DOHH2 (cell line): ENCODE data around the gene CSMD2.

Source experiments
- H3F3A ChIP-seq: fragments of 200-600 bp; sonication (generic), shearing (Covaris generic); 2 replicates; pipeline ENCODE4 v1.6.0; 2016; ENCODE audit warnings: antibody characterized with exemption, mild to moderate bottlenecking; ENCODE audit not compliant: control insufficient read depth, insufficient read depth
- H3K27ac ChIP-seq: fragments of 200-600 bp; sonication (generic); 2 replicates; pipeline ENCODE4 v1.5.1; 2014; ENCODE audit warnings: low read depth, mild to moderate bottlenecking, low read length, moderate library complexity
- H3K27me3 ChIP-seq: fragments of 200-600 bp; sonication (generic); 2 replicates; pipeline ENCODE4 v1.6.1; 2014; ENCODE audit warnings: mild to moderate bottlenecking, low read length, mixed read lengths; ENCODE audit not compliant: control insufficient read depth
- H3K36me3 ChIP-seq: fragments of 200-600 bp; sonication (generic); 2 replicates; pipeline ENCODE4 v1.6.1; 2014; ENCODE audit warnings: mild to moderate bottlenecking, low read length, moderate library complexity, mixed read lengths; ENCODE audit not compliant: control insufficient read depth
- H3K4me1 ChIP-seq: fragments of 200-600 bp; sonication (generic); 2 replicates; pipeline ENCODE4 v1.6.1; 2014; ENCODE audit warnings: mild to moderate bottlenecking, low read length, mixed read lengths; ENCODE audit not compliant: control insufficient read depth
- H3K4me2 ChIP-seq: fragments of 200-600 bp; sonication (generic); 2 replicates; pipeline ENCODE4 v1.6.0; 2014; ENCODE audit warnings: mild to moderate bottlenecking, low read length, moderate library complexity
- H3K4me3 ChIP-seq: fragments of 200-600 bp; sonication (generic); 2 replicates; pipeline ENCODE4 v1.5.1; 2014; ENCODE audit warnings: mild to moderate bottlenecking, low read length, mixed read lengths
- H3K79me2 ChIP-seq: fragments of 200-600 bp; sonication (generic); 2 replicates; pipeline ENCODE4 v1.6.1; 2014; ENCODE audit warnings: mild to moderate bottlenecking, low read length, mixed read lengths; ENCODE audit not compliant: control insufficient read depth
- H3K9me2 ChIP-seq: fragments of 200-600 bp; sonication (generic); replicated peaks from 2 replicates; pipeline ENCODE4 v1.6.1; 2014; ENCODE audit warnings: mild to moderate bottlenecking, low read length, mixed read lengths; ENCODE audit not compliant: control insufficient read depth
- H3K9me3 ChIP-seq: fragments of 200-600 bp; sonication (generic); 2 replicates; pipeline ENCODE4 v1.6.1; 2014; ENCODE audit warnings: antibody characterized with exemption, low read length, mixed read lengths; ENCODE audit not compliant: control insufficient read depth, insufficient read depth
- H4K20me1 ChIP-seq: fragments of 200-600 bp; sonication (generic); 2 replicates; pipeline ENCODE4 v1.6.0; 2014; ENCODE audit warnings: low read depth, mild to moderate bottlenecking, antibody characterized with exemption, low read length, moderate library complexity; ENCODE audit not compliant: control insufficient read depth, insufficient read depth
- EZH2phosphoT487 ChIP-seq: fragments of 200-600 bp; sonication (generic); IDR thresholded peaks from 2 replicates; pipeline ENCODE4 v1.6.1; 2017; ENCODE audit warnings: borderline replicate concordance, mild to moderate bottlenecking, antibody characterized with exemption, low read length, moderate library complexity, mixed read lengths
- TF ChIP-seq, protein P1 (sequence below): fragments of 200-600 bp; sonication (generic); IDR thresholded peaks from one replicate; pipeline ENCODE4 v1.5.1; 2014; ENCODE audit warnings: antibody characterized with exemption, mild to moderate bottlenecking, low read depth, low read length; ENCODE audit not compliant: poor library complexity, severe bottlenecking

The CSMD2 gene

GRCh38 chr1:33668695-33669094, 496.3 kb downstream of the CSMD2 start:
- no peaks in the 10 kb centered on the region for H3K4me1 ChIP-seq
- no peaks in the 10 kb centered on the region for H3K27me3 ChIP-seq
- H3K9me3 ChIP-seq = no peaks in the 10 kb centered on the region; the same call in 1 of the 2 replicates
- H3K4me3 ChIP-seq = no peak overlapping the region
- H3K79me2 ChIP-seq = no peaks in the 10 kb centered on the region
- H3K4me2 ChIP-seq = no peak overlapping the region
- no peaks in the 10 kb centered on the region for H3F3A ChIP-seq
- H3K36me3 ChIP-seq = no peaks in the 10 kb centered on the region
- no peak for TF ChIP-seq EZH2phosphoT487
- TF ChIP-seq, protein P1, sequence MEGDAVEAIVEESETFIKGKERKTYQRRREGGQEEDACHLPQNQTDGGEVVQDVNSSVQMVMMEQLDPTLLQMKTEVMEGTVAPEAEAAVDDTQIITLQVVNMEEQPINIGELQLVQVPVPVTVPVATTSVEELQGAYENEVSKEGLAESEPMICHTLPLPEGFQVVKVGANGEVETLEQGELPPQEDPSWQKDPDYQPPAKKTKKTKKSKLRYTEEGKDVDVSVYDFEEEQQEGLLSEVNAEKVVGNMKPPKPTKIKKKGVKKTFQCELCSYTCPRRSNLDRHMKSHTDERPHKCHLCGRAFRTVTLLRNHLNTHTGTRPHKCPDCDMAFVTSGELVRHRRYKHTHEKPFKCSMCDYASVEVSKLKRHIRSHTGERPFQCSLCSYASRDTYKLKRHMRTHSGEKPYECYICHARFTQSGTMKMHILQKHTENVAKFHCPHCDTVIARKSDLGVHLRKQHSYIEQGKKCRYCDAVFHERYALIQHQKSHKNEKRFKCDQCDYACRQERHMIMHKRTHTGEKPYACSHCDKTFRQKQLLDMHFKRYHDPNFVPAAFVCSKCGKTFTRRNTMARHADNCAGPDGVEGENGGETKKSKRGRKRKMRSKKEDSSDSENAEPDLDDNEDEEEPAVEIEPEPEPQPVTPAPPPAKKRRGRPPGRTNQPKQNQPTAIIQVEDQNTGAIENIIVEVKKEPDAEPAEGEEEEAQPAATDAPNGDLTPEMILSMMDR = no peak
- no peak overlapping the region for H3K27ac ChIP-seq
- H3K9me2 ChIP-seq = no peaks in the 10 kb centered on the region
- H4K20me1 ChIP-seq = no peaks in the 10 kb centered on the region

DNA sequence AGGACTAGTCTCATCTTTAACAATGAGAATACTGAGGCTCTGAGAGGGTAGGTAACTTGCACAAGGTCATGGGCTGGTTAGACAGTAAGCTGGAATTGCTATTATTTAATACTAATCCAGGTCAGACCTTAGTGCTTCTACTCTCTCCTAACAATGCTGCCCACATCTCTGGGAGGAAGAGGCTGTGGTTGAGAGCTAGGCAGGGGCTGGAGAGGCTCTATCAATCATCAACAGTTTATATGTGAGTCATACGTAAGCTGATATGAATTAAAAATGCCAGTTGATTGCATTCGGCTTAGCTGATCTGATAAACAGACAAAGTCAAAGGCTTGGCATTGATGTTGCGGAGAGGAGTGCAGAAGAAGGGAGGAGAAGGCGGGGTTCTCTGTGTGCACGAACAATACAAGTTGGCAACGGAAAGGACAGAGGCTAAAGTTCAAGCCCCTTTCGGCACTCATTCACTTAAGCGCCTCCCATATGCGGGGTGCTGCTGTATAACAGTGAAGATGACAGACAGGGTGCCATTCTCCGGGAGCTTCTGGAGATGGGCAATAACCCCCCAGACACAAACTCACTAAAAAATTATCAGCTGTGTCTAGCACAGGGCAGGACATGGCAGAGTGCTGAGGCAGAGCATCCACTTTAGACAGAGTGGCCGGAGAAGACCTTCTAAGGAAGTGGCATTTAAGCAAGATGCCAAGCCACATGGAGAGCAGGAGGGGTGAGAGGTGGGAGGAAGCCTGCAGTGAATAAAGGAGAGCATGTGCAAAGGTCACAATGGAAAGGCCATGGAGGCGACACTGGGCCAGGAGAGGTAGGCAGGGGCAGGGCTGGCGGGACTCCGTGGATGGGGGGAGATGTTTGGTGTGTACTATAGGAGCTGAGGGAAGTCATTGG, 497.4 kb downstream of the CSMD2 start:
- no peaks in the 10 kb centered on the region for H3F3A ChIP-seq
- H3K4me3 ChIP-seq = no peak overlapping the region
- H4K20me1 ChIP-seq = no peaks in the 10 kb centered on the region
- H3K9me2 ChIP-seq = no peaks in the 10 kb centered on the region
- H3K9me3 ChIP-seq = no peaks in the 10 kb centered on the region; the same call in 1 of the 2 replicates
- H3K79me2 ChIP-seq = no peaks in the 10 kb centered on the region
- no peaks in the 10 kb centered on the region for H3K36me3 ChIP-seq
- no peak overlapping the region for H3K4me2 ChIP-seq
- TF ChIP-seq EZH2phosphoT487 = no peak
- TF ChIP-seq, protein P1 = no peak
- no peaks in the 10 kb centered on the region for H3K4me1 ChIP-seq
- H3K27ac ChIP-seq = no peak overlapping the region
- no peaks in the 10 kb centered on the region for H3K27me3 ChIP-seq

- Histone ChIP-seq H3K4me1 (no peaks in the 10 kb centered on the region), H4K20me1 (no peaks in the 10 kb centered on the region), H3K9me3 (no peaks in the 10 kb centered on the region; the same call in 1 of the 2 replicates), H3K27ac (no peak overlapping the region), H3K27me3 (no peaks in the 10 kb centered on the region), H3K79me2 (no peaks in the 10 kb centered on the region), H3K4me2 (no peak overlapping the region), H3K36me3 (no peaks in the 10 kb centered on the region), H3K9me2 (no peaks in the 10 kb centered on the region), H3K4me3 (no peak overlapping the region), H3F3A (no peaks in the 10 kb centered on the region)
- TF ChIP-seq, protein P1 = no peak
- TF ChIP-seq EZH2phosphoT487 = no peak
Observed at GRCh38 chr1:33666616-33667015, 498.4 kb downstream of the CSMD2 start.
